Measurements from ENCODE around the gene PTPRQ. TPM values are rescaled to one million over a fixed set of nuclear protein-coding genes. Genes with fewer than 3 reads are reported as not detected.

The PTPRQ gene
- total RNA-seq, 2 donors from 2014 or later, result 2.3 to 2.4 TPM

GRCh38 chr12:80576641-80577418, 132.8 kb downstream of the PTPRQ start:
- no peak overlapping the region for H3K4me3 ChIP-seq
- H3K36me3 ChIP-seq, result no peaks in the 10 kb centered on the region
- TF ChIP-seq, protein P1, sequence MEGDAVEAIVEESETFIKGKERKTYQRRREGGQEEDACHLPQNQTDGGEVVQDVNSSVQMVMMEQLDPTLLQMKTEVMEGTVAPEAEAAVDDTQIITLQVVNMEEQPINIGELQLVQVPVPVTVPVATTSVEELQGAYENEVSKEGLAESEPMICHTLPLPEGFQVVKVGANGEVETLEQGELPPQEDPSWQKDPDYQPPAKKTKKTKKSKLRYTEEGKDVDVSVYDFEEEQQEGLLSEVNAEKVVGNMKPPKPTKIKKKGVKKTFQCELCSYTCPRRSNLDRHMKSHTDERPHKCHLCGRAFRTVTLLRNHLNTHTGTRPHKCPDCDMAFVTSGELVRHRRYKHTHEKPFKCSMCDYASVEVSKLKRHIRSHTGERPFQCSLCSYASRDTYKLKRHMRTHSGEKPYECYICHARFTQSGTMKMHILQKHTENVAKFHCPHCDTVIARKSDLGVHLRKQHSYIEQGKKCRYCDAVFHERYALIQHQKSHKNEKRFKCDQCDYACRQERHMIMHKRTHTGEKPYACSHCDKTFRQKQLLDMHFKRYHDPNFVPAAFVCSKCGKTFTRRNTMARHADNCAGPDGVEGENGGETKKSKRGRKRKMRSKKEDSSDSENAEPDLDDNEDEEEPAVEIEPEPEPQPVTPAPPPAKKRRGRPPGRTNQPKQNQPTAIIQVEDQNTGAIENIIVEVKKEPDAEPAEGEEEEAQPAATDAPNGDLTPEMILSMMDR (IDR thresholded peaks at IDR 0.05), result no peak
- H3K4me1 ChIP-seq (ENCODE audit: control insufficient read depth in 1 of 2, low read depth in 2 of 2), result no peaks in the 10 kb centered on the region
- no peak for DNase-seq (ENCODE audit: low spot score)
- no peak for ATAC-seq (ENCODE audit: insufficient number of reproducible peaks, low FRiP score, low read depth)
- H3K9me3 ChIP-seq, result no peaks in the 10 kb centered on the region
- no peaks in the 10 kb centered on the region for H3K27me3 ChIP-seq (replicated peaks; ENCODE audit: insufficient read depth)
- H3K27ac ChIP-seq, result no peak overlapping the region

- Histone ChIP-seq H3K27ac (no peak overlapping the region), H3K36me3 (no peaks in the 10 kb centered on the region), H3K4me3 (no peak overlapping the region), H3K9me3 (no peaks in the 10 kb centered on the region), H3K4me1 (ENCODE audit: control insufficient read depth in 1 of 2, low read depth in 2 of 2) (no peaks in the 10 kb centered on the region), H3K27me3 (replicated peaks; ENCODE audit: insufficient read depth) (no peaks in the 10 kb centered on the region)
- ATAC-seq (ENCODE audit: insufficient number of reproducible peaks, low FRiP score, low read depth) (no peak), DNase-seq (ENCODE audit: low spot score) (no peak)
- TF ChIP-seq, protein P1 (IDR thresholded peaks at IDR 0.05), result no peak
Measured at GRCh38 chr12:80580254-80580653, 136.2 kb downstream of the PTPRQ start.

- ATAC-seq (ENCODE audit: insufficient number of reproducible peaks, low FRiP score, low read depth) (no peak), DNase-seq (ENCODE audit: low spot score) (no peak)
- TF ChIP-seq, protein P1 (IDR thresholded peaks at IDR 0.05), result no peak
- Histone ChIP-seq H3K4me1 (ENCODE audit: control insufficient read depth in 1 of 2, low read depth in 2 of 2) (no peaks in the 10 kb centered on the region), H3K4me3 (no peak overlapping the region), H3K9me3 (no peaks in the 10 kb centered on the region), H3K27ac (no peak overlapping the region), H3K27me3 (replicated peaks; ENCODE audit: insufficient read depth) (no peaks in the 10 kb centered on the region), H3K36me3 (no peaks in the 10 kb centered on the region)
Measured at GRCh38 chr12:80581783-80582182, 137.7 kb downstream of the PTPRQ start.

DNA sequence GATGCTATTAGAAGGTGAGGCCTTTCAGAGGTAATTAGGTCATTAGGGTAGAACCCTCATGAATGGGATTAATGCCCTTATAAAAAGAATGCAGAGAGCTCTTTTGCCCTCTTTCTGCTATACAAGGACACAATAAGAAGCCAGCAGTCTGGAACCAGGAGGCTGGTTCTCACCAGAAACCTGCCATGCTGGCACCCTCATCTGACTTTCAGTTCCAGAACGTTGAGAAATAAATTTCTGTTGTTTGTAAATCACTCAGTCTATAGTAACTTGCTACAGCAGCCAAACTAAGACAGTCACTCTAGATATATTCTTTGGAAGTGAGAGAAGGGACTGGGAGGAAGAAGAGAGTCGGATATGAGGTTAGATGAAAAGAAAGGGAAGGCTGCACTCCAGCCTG, 138.4 kb downstream of the PTPRQ start:
- no peaks in the 10 kb centered on the region for H3K9me3 ChIP-seq
- ATAC-seq (ENCODE audit: insufficient number of reproducible peaks, low FRiP score, low read depth), result no peak
- H3K27ac ChIP-seq, result no peak overlapping the region
- H3K4me3 ChIP-seq, result no peak overlapping the region
- no peak for DNase-seq (ENCODE audit: low spot score)
- no peaks in the 10 kb centered on the region for H3K27me3 ChIP-seq (replicated peaks; ENCODE audit: insufficient read depth)
- H3K36me3 ChIP-seq, result no peaks in the 10 kb centered on the region
- TF ChIP-seq, protein P1 (IDR thresholded peaks at IDR 0.05), result no peak
- H3K4me1 ChIP-seq (ENCODE audit: control insufficient read depth in 1 of 2, low read depth in 2 of 2), result no peaks in the 10 kb centered on the region

DNA sequence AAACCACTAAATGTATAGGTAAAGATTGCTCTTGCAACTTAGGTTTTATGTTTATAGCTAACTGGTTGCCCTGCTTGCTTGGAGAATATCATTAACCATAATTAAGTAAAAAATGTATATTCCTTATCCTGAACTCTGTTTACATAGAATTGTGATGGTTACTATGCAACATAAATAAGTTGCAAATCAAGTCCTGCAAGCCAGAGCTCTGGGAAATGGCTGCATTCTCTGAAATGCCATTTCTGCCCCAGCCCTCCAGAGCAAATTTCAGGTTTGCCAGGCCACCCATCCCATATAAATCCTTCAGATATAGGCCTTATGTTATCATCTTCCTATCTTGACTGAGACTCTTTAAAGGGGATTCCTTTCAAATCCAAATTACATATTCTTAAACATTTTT, 145.0 kb downstream of the PTPRQ start:
- Histone ChIP-seq H3K4me3 (no peak overlapping the region), H3K27me3 (replicated peaks; ENCODE audit: insufficient read depth) (no peaks in the 10 kb centered on the region), H3K4me1 (ENCODE audit: control insufficient read depth in 1 of 2, low read depth in 2 of 2) (no peaks in the 10 kb centered on the region), H3K36me3 (no peaks in the 10 kb centered on the region), H3K9me3 (no peaks in the 10 kb centered on the region), H3K27ac (no peak overlapping the region)
- TF ChIP-seq, protein P1 (IDR thresholded peaks at IDR 0.05), result no peak
- ATAC-seq (ENCODE audit: insufficient number of reproducible peaks, low FRiP score, low read depth) (no peak), DNase-seq (ENCODE audit: low spot score) (no peak)
